RWPE2 (cell line): ENCODE results near the gene GJC2.
A peak's percentile ranks its signal among the peaks of the same experiment; 100 is the strongest.

Source experiments
- ATAC-seq: fragments of 200-7000 bp; cut with Tn5 transposase; 3 replicates; pipeline ENCODE4 v1.9.1; 2021; ENCODE audit warnings: low read depth
- DNase-seq: peaks from one replicate; pipeline ENCODE4 v3.0.0-alpha.2; 2020; ENCODE audit warnings: low spot score
- H3K27ac ChIP-seq: fragments of 450-650 bp; 2 replicates; pipeline ENCODE4 v1.5.1; 2017; ENCODE audit warnings: mild to moderate bottlenecking; ENCODE audit not compliant: poor library complexity, severe bottlenecking
- H3K27me3 ChIP-seq: fragments of 250-450 bp; sonication (Bioruptor Pico); 2 replicates; pipeline ENCODE4 v1.5.1; 2021; ENCODE audit warnings: mild to moderate bottlenecking, moderate library complexity; ENCODE audit not compliant: insufficient read depth, poor library complexity, severe bottlenecking
- H3K36me3 ChIP-seq: fragments of 250-450 bp; sonication (Bioruptor Pico); 2 replicates; pipeline ENCODE4 v1.5.1; 2020; ENCODE audit warnings: low read depth, mild to moderate bottlenecking, moderate library complexity
- H3K4me1 ChIP-seq: fragments of 250-450 bp; sonication (Bioruptor Pico); 2 replicates; pipeline ENCODE4 v1.5.1; 2021; ENCODE audit warnings: mild to moderate bottlenecking, moderate library complexity; ENCODE audit not compliant: insufficient read depth, poor library complexity, severe bottlenecking
- H3K4me3 ChIP-seq: fragments of 250-450 bp; sonication (Bioruptor Pico); 2 replicates; pipeline ENCODE4 v1.5.1; 2021; ENCODE audit warnings: mild to moderate bottlenecking, moderate library complexity; ENCODE audit not compliant: severe bottlenecking
- H3K9me3 ChIP-seq: fragments of 250-450 bp; sonication (Bioruptor Pico); 2 replicates; pipeline ENCODE4 v1.5.1; 2021; ENCODE audit warnings: mild to moderate bottlenecking, moderate library complexity; ENCODE audit not compliant: severe bottlenecking
- CTCF ChIP-seq: fragments of 450-650 bp; IDR thresholded peaks from one replicate; pipeline ENCODE4 v1.5.1; 2017; ENCODE audit warnings: mild to moderate bottlenecking, moderate library complexity; ENCODE audit not compliant: poor library complexity, severe bottlenecking

GJC2 gene

GRCh38 chr1:228166170-228166936 is 16.6 kb downstream of the GJC2 start:
- Histone ChIP-seq H3K9me3 (no peaks in the 10 kb centered on the region), H3K4me3 (peak overlapping the region; percentile 81), H3K4me1 (peaks cover 20% of the 10 kb centered on the region), H3K27ac (peak overlapping the region; percentile 94), H3K36me3 (no peaks in the 10 kb centered on the region), H3K27me3 (no peaks in the 10 kb centered on the region)
- peak; percentile 3 for TF ChIP-seq CTCF
- peak; percentile 29 for DNase-seq
- ATAC-seq = peak; percentile 54; the same call in 2 of the 3 replicates

- Histone ChIP-seq H3K36me3 (no peaks in the 10 kb centered on the region), H3K27me3 (no peaks in the 10 kb centered on the region), H3K27ac (no peak overlapping the region), H3K9me3 (no peaks in the 10 kb centered on the region), H3K4me1 (peaks cover 4% of the 10 kb centered on the region), H3K4me3 (no peak overlapping the region)
- ATAC-seq (no peak), DNase-seq (no peak)
- TF ChIP-seq CTCF = no peak
These were observed 19.0 kb downstream of the GJC2 start for GRCh38 chr1:228168563-228169270.

GRCh38 chr1:228169345-228169744 is 19.6 kb downstream of the GJC2 start:
- TF ChIP-seq CTCF = no peak
- no peak for ATAC-seq
- no peaks in the 10 kb centered on the region for H3K9me3 ChIP-seq
- H3K27me3 ChIP-seq = no peaks in the 10 kb centered on the region
- peaks cover 4% of the 10 kb centered on the region for H3K4me1 ChIP-seq
- H3K36me3 ChIP-seq = no peaks in the 10 kb centered on the region
- no peak for DNase-seq
- no peak overlapping the region for H3K27ac ChIP-seq
- no peak overlapping the region for H3K4me3 ChIP-seq

DNA sequence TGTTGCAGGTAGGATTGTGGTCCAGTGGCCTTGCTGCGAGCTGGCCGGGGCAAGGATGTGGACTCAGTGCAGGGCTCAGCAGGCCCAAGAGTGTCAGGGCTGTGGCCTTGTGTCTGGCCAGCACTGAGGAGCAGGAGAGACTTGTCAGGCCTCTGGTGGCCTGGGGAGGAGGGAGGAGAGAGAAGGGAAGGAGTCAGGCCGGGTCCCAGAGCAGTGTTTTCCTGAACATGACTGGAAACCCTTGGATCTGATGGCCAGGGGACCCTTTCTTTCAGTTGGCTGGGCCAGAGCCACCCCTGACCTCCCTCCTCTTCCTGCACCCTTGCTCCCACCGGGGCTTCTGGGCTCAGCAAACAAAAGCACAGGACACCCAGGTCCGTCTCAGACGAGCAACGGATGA is 20.9 kb downstream of the GJC2 start:
- Histone ChIP-seq H3K27ac (no peak overlapping the region), H3K36me3 (no peaks in the 10 kb centered on the region), H3K27me3 (no peaks in the 10 kb centered on the region), H3K9me3 (no peaks in the 10 kb centered on the region), H3K4me1 (no peaks in the 10 kb centered on the region), H3K4me3 (no peak overlapping the region)
- DNase-seq = no peak
- no peak for TF ChIP-seq CTCF
- ATAC-seq = no peak
